Raji (cell line): ENCODE data around the gene COX8C.

ENCODE experiments used
- POLR2A ChIP-seq: IDR thresholded peaks from 2 replicates; pipeline ENCODE4 v1.6.1; 2011; ENCODE audit warnings: low read depth, low read length, control low read depth; ENCODE audit not compliant: insufficient read depth

COX8C gene

DNA sequence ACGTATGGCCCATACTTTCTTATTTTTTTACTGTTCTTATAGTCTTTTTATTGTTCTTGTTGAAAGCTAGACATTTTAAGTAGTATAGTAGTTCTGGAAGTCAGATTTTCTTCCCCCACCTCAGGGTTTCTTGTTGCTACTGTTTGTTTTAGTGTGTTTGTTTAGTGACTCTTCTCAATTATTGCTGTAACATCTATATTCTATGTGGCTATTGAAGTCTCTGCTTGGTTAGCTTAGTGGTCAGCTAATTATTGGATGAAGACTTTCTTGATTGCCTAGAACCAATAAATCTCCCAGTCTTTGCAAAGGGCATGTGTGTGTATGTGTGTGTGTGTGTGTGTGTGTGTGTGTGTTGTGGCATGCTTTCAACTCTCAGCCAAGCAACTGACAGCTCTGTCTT lies 49.5 kb downstream of the COX8C start:
- TF ChIP-seq POLR2A, result no peak
